GM19324 (cell line): ENCODE measurements around the gene PARP8.

ENCODE experiments used
- ATAC-seq: cut with Tn5 transposase; IDR thresholded peaks from one replicate; pipeline ENCODE4 v1.9.1; 2021; ENCODE audit warnings: mild to moderate bottlenecking, moderate library complexity; ENCODE audit not compliant: unreplicated experiment, low FRiP score

Gene PARP8

GRCh38 chr5:50832657-50833284 lies 166.3 kb downstream of the PARP8 start:
- no peak for ATAC-seq

- no peak for ATAC-seq
Measured at GRCh38 chr5:50836356-50836755, 169.9 kb downstream of the PARP8 start.

- no peak for ATAC-seq
Measured at GRCh38 chr5:50839472-50839871, 173.0 kb downstream of the PARP8 start.

- no peak for ATAC-seq
Measured at GRCh38 chr5:50843091-50843490, 176.7 kb downstream of the PARP8 start.

GRCh38 chr5:50846261-50846660 lies 179.8 kb downstream of the PARP8 start:
- ATAC-seq = no peak

GRCh38 chr5:50849554-50849953 lies 183.1 kb downstream of the PARP8 start:
- ATAC-seq = no peak

- peak; percentile 80 for ATAC-seq
Measured at GRCh38 chr5:50853151-50853550, 186.7 kb downstream of the PARP8 start.

GRCh38 chr5:50854082-50854481 lies 187.6 kb downstream of the PARP8 start:
- no peak for ATAC-seq

- ATAC-seq = no peak
Measured at GRCh38 chr5:50855001-50855400, 188.6 kb downstream of the PARP8 start.

GRCh38 chr5:50856401-50857119 lies 190.1 kb downstream of the PARP8 start:
- ATAC-seq = peak; percentile 77

- ATAC-seq = no peak
Measured at GRCh38 chr5:50863534-50864170, 197.2 kb downstream of the PARP8 start.

GRCh38 chr5:50864466-50864865 lies 198.0 kb downstream of the PARP8 start:
- no peak for ATAC-seq

- no peak for ATAC-seq
Measured at GRCh38 chr5:50866415-50866814, 200.0 kb downstream of the PARP8 start.

- ATAC-seq = no peak
Measured at GRCh38 chr5:50867140-50867539, 200.7 kb downstream of the PARP8 start.

- no peak for ATAC-seq
Measured at GRCh38 chr5:50873595-50874277, 207.3 kb downstream of the PARP8 start.

- no peak for ATAC-seq
Measured at GRCh38 chr5:50874306-50875001, 208.0 kb downstream of the PARP8 start.

- ATAC-seq = no peak
Measured at GRCh38 chr5:50875002-50875344, 208.5 kb downstream of the PARP8 start.

- no peak for ATAC-seq
Measured at GRCh38 chr5:50878470-50878869, 212.0 kb downstream of the PARP8 start.

GRCh38 chr5:50881407-50881806 lies 215.0 kb downstream of the PARP8 start:
- no peak for ATAC-seq

- ATAC-seq = no peak
Measured at GRCh38 chr5:50886657-50887345, 220.4 kb downstream of the PARP8 start.
